ENCODE measurements around the gene CCDC85A.

Gene CCDC85A

DNA sequence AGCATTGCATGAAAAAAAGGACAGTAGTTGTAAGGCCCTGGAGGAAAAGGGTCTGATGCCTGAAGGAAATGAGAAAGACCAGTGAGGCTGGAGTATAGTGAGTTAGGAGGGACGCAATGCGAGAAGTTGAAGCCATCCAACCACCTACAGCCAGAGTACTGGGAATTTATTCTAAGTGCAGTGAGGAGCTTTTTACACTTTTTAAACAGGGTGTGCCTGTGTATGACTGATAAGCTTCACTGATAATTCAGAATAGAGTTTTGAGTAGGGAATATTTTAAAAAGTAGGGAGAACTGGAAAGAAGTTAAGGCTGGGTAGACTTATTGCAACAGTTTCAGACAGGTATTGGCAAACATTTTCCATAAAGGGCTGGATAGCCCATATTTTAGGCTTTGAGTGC is 35.9 kb upstream of the CCDC85A start:
- TF ChIP-seq, protein P1, sequence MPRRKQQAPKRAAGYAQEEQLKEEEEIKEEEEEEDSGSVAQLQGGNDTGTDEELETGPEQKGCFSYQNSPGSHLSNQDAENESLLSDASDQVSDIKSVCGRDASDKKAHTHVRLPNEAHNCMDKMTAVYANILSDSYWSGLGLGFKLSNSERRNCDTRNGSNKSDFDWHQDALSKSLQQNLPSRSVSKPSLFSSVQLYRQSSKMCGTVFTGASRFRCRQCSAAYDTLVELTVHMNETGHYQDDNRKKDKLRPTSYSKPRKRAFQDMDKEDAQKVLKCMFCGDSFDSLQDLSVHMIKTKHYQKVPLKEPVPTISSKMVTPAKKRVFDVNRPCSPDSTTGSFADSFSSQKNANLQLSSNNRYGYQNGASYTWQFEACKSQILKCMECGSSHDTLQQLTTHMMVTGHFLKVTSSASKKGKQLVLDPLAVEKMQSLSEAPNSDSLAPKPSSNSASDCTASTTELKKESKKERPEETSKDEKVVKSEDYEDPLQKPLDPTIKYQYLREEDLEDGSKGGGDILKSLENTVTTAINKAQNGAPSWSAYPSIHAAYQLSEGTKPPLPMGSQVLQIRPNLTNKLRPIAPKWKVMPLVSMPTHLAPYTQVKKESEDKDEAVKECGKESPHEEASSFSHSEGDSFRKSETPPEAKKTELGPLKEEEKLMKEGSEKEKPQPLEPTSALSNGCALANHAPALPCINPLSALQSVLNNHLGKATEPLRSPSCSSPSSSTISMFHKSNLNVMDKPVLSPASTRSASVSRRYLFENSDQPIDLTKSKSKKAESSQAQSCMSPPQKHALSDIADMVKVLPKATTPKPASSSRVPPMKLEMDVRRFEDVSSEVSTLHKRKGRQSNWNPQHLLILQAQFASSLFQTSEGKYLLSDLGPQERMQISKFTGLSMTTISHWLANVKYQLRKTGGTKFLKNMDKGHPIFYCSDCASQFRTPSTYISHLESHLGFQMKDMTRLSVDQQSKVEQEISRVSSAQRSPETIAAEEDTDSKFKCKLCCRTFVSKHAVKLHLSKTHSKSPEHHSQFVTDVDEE (CRISPR knock-in tag; IDR thresholded peaks at IDR 0.05): no peak
- TF ChIP-seq BACH2 (CRISPR knock-in tag; IDR thresholded peaks at IDR 0.05; ENCODE audit: borderline replicate concordance) (no peak), CSDC2 (CRISPR knock-in tag; IDR thresholded peaks at IDR 0.05) (no peak), ZNF8 (CRISPR knock-in tag; IDR thresholded peaks at IDR 0.05) (no peak), ESRRG (CRISPR knock-in tag; IDR thresholded peaks at IDR 0.05) (no peak)
- TF ChIP-seq, protein P2, sequence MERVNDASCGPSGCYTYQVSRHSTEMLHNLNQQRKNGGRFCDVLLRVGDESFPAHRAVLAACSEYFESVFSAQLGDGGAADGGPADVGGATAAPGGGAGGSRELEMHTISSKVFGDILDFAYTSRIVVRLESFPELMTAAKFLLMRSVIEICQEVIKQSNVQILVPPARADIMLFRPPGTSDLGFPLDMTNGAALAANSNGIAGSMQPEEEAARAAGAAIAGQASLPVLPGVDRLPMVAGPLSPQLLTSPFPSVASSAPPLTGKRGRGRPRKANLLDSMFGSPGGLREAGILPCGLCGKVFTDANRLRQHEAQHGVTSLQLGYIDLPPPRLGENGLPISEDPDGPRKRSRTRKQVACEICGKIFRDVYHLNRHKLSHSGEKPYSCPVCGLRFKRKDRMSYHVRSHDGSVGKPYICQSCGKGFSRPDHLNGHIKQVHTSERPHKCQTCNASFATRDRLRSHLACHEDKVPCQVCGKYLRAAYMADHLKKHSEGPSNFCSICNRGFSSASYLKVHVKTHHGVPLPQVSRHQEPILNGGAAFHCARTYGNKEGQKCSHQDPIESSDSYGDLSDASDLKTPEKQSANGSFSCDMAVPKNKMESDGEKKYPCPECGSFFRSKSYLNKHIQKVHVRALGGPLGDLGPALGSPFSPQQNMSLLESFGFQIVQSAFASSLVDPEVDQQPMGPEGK (CRISPR knock-in tag; IDR thresholded peaks at IDR 0.05; ENCODE audit: borderline replicate concordance): no peak
- TF ChIP-seq, protein P3, sequence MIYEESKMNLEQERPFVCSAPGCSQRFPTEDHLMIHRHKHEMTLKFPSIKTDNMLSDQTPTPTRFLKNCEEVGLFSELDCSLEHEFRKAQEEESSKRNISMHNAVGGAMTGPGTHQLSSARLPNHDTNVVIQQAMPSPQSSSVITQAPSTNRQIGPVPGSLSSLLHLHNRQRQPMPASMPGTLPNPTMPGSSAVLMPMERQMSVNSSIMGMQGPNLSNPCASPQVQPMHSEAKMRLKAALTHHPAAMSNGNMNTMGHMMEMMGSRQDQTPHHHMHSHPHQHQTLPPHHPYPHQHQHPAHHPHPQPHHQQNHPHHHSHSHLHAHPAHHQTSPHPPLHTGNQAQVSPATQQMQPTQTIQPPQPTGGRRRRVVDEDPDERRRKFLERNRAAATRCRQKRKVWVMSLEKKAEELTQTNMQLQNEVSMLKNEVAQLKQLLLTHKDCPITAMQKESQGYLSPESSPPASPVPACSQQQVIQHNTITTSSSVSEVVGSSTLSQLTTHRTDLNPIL (CRISPR knock-in tag; IDR thresholded peaks at IDR 0.05; ENCODE audit: low read depth): no peak

DNA sequence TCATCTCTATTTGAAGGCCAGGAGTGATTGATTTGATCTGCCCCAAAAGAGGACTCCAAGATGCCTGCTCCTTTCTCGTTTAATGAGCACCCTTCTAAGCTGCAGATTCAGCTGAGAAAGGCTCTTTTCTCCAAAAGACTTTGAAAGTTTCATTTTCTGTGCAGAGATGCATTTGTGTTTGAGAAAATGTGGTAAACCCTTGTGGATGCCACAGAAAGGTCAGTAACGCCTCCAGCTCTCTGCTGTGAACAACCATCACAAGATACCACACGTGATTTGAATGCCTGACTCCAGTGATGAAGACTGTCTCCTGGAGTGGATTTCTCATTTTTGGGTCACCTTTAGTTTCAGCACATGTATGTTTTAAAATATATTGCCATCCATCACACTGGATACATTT is 35.0 kb upstream of the CCDC85A start:
- TF ChIP-seq ZNF70 (CRISPR knock-in tag; IDR thresholded peaks at IDR 0.05): no peak
- ATAC-seq: no peak

More for the DNA sequence above, 35.9 kb upstream of the CCDC85A start:
- ATAC-seq: no peak

DNA sequence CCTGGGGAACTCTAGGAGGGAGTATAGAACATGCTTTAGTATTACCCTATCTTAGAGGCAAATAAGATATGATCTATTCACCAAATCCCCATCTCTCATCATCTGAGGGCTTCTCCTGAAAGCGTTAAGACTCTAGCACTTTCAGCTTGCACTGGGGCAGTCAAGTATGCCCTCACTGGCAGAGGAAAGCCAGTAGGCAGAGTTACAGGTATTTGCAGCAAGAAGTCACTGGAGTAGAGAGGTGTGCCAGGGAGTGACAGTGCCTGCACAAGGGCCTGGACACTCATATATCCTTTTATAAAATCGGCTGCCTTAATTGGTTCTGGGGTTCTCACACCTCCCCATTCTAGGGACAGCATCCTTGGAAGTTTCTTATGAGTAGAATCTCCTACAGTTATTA is 31.9 kb upstream of the CCDC85A start:
- TF ChIP-seq, protein P2 (CRISPR knock-in tag; IDR thresholded peaks at IDR 0.05; ENCODE audit: borderline replicate concordance): no peak
- TF ChIP-seq GLIS3 (CRISPR knock-in tag; IDR thresholded peaks at IDR 0.05): no peak
- no peak for TF ChIP-seq ZC3H10 (CRISPR knock-in tag; IDR thresholded peaks at IDR 0.05)
- TF ChIP-seq ZNF8 (CRISPR knock-in tag; IDR thresholded peaks at IDR 0.05): no peak
- TF ChIP-seq, protein P3 (CRISPR knock-in tag; IDR thresholded peaks at IDR 0.05; ENCODE audit: low read depth): no peak
- TF ChIP-seq, protein P1 (CRISPR knock-in tag; IDR thresholded peaks at IDR 0.05): no peak
- no peak for TF ChIP-seq PPARA (CRISPR knock-in tag; IDR thresholded peaks at IDR 0.05; ENCODE audit: borderline replicate concordance)
- no peak for TF ChIP-seq CSDC2 (CRISPR knock-in tag; IDR thresholded peaks at IDR 0.05)
- TF ChIP-seq, protein P4, sequence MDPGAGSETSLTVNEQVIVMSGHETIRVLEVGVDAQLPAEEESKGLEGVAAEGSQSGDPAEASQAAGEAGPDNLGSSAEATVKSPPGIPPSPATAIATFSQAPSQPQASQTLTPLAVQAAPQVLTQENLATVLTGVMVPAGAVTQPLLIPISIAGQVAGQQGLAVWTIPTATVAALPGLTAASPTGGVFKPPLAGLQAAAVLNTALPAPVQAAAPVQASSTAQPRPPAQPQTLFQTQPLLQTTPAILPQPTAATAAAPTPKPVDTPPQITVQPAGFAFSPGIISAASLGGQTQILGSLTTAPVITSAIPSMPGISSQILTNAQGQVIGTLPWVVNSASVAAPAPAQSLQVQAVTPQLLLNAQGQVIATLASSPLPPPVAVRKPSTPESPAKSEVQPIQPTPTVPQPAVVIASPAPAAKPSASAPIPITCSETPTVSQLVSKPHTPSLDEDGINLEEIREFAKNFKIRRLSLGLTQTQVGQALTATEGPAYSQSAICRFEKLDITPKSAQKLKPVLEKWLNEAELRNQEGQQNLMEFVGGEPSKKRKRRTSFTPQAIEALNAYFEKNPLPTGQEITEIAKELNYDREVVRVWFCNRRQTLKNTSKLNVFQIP (CRISPR knock-in tag; IDR thresholded peaks at IDR 0.05; ENCODE audit: borderline replicate concordance, low read depth): no peak
- ATAC-seq: no peak

Measured in SK-N-SH treated with all-trans-retinoic acid at 6 μM for 48 hours (cell line).